HAP-1 (cell line): ENCODE results near the gene SYCE3.
A peak's percentile ranks its signal among the peaks of the same experiment; 100 is the strongest.

Experiments
- DNase-seq, 2 experiments: peaks; one replicate each; pipeline ENCODE4 v3.0.0-alpha.2; 2016 to 2020; ENCODE audit warnings: low spot score in 2 of 2
- H3K27me3 ChIP-seq: fragments of 250-450 bp; sonication (Bioruptor Pico); 2 replicates; pipeline ENCODE4 v1.5.1; 2020; ENCODE audit warnings: low read depth, mild to moderate bottlenecking, moderate library complexity
- H3K36me3 ChIP-seq: fragments of 250-450 bp; sonication (Bioruptor Pico); replicated peaks from 2 replicates; pipeline ENCODE4 v1.5.1; 2020; ENCODE audit warnings: mild to moderate bottlenecking
- H3K4me1 ChIP-seq: fragments of 250-450 bp; sonication (Bioruptor Pico); 2 replicates; pipeline ENCODE4 v1.5.1; 2020; ENCODE audit warnings: mild to moderate bottlenecking
- H3K4me3 ChIP-seq: fragments of 250-450 bp; sonication (Bioruptor Pico); 2 replicates; pipeline ENCODE4 v1.5.1; 2020; ENCODE audit warnings: mild to moderate bottlenecking, moderate library complexity
- H3K9me3 ChIP-seq: fragments of 250-450 bp; sonication (Bioruptor Pico); 2 replicates; pipeline ENCODE4 v1.5.1; 2020; ENCODE audit warnings: mild to moderate bottlenecking, moderate library complexity
- in situ Hi-C: fragments of 300-500 bp; cut with MboI; formaldehyde crosslinking; loops from 3 replicates; pipeline ENCODE4 v1.14.3; 2020; ENCODE audit warnings: low sequenced_read_pairs, inconsistent platforms, mixed read lengths

Gene SYCE3

DNA sequence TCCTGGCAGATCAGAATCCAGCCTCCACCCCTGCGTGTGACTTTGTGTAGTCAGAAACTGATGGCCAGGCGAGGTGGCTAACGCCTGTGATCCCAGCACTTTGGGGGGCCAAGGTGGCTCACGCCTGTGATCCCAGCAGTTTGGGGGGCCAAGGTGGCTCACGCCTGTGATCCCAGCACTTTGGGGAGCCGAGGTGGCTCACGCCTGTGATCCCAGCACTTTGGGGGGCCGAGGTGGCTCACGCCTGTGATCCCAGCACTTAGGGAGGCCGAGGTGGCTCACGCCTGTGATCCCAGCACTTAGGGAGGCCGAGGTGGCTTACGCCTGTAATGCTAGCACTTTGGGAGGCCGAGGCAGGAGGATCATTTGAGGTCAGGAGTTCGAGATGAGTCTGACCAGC, 49.5 kb downstream of the SYCE3 start:
- in situ Hi-C loops = loop anchor here (10.0 kb wide), 1 partner anchor 258 kb away; the partner anchor contains the start of gene HDAC10
- Histone ChIP-seq H3K9me3 (no peaks in the 10 kb centered on the region), H3K4me3 (no peak overlapping the region), H3K4me1 (peaks cover 8% of the 10 kb centered on the region), H3K27me3 (no peaks in the 10 kb centered on the region), H3K36me3 (peaks cover 36% of the 10 kb centered on the region)
- no peak for DNase-seq

GRCh38 chr22:50508897-50509296, 53.8 kb downstream of the SYCE3 start:
- Histone ChIP-seq H3K9me3 (no peaks in the 10 kb centered on the region), H3K27me3 (no peaks in the 10 kb centered on the region), H3K36me3 (peaks cover 32% of the 10 kb centered on the region), H3K4me1 (peaks cover 8% of the 10 kb centered on the region), H3K4me3 (peak overlapping the region; percentile 99)
- no peak for DNase-seq
- in situ Hi-C loops = no loop called here

DNA sequence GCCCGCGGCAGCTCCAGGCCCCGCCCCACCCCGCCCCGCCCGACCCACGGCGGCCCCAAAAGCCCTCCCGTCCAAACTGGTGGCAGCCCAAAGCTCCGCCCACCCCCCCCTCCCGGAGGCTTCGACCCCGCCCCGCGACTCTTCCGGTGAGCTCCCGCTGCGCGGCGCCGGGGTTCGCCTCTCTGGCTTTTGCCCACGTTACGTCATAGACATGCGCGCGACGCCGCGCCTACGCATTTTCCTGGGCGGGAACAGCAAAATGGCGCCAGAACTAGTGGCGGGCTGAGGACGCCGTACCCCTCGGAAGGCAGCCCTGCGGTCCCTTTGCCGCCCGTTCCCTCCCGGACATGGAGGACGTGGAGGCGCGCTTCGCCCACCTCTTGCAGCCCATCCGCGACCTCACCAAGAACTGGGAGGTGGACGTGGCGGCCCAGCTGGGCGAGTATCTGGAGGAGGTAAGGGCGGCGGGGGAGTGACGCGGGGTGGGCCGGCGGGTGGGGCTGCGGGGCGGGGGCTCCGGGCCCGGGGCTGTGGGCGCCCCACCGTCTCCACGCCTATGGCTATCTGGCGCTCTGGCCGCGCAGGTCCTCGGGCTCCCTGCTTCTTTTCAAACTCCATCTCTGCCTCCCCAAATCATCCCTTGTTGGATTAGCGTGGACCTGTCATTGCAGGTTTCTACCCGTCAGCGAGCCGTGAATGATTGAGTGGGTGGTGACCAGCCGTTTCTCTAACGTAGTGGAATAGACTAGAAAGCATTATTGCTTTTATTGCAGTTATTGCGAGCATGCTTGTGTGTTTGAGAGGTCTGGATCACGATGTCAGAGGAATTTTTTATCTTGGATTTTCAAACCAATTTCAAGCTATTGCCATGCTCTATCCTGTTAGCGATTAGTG, 54.5 kb downstream of the SYCE3 start, which contains the start of gene NCAPH2:
NCAPH2 (plus strand) TSS at position 234 of the 894 bp plus-strand sequence; CDS start at position 348, 114 bp downstream.
- H3K9me3 ChIP-seq = no peaks in the 10 kb centered on the region
- H3K27me3 ChIP-seq = no peaks in the 10 kb centered on the region
- in situ Hi-C loops = no loop called here
- peak; percentile 89 to 97 for DNase-seq
- peaks cover 37% of the 10 kb centered on the region for H3K36me3 ChIP-seq
- H3K4me1 ChIP-seq = peaks cover 8% of the 10 kb centered on the region
- H3K4me3 ChIP-seq = peak within 1 kb of the TSS; percentile 99

- DNase-seq = peak; percentile 77 to 94
- peaks cover 38% of the 10 kb centered on the region for H3K36me3 ChIP-seq
- peaks cover 8% of the 10 kb centered on the region for H3K4me1 ChIP-seq
- peak within 1 kb of the TSS; percentile 99 for H3K4me3 ChIP-seq
- H3K27me3 ChIP-seq = no peaks in the 10 kb centered on the region
- H3K9me3 ChIP-seq = no peaks in the 10 kb centered on the region
- in situ Hi-C loops = no loop called here
Measured at GRCh38 chr22:50507421-50507990, 55.2 kb downstream of the SYCE3 start, which contains the start of gene LMF2. LMF2 (minus strand) TSS chr22:50507702; CDS start chr22:50507675, 27 bp downstream.

DNA sequence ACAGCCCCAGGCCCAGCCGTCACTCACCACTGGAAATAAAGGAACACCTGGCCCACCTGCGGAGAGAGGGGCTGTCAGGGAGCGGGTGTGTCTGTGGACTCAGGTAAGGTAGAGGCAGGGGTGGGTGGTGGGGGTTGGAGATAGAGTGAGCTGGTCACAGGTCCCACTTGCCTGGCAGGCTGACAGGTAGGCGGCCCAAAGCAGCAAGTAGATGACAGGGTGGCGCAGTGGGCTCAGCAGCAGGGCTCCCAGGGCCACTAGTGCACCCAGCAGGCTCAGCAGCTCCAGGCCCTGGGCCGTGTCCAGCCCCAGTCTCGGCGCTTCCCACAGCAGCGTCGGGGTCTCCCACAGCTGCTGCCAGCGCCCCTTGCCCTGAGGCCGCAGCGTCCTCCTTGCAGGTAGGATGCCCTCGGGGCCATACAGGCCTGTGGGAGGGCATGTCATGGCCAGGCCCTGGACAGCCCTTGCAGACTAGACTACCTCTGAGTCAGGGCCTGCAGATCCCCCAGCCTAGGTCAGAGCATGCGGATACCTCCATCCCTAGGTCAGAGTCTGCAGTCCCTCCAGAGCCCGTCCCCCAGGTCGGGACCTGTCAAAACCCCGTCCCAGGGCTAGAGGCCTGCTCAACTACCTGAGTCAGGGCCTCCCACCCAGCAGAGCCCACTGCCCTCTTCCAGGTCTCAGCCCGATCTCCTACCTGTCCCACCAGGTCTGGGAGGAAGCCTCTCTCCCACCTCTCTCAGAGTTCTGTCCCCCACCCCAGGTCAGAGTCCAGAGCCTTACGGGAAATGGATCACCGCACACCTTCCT, 55.9 kb downstream of the SYCE3 start:
- H3K27me3 ChIP-seq = no peaks in the 10 kb centered on the region
- in situ Hi-C loops = no loop called here
- peaks cover 38% of the 10 kb centered on the region for H3K36me3 ChIP-seq
- no peak for DNase-seq
- H3K4me3 ChIP-seq = peak overlapping the region; percentile 99
- no peaks in the 10 kb centered on the region for H3K9me3 ChIP-seq
- peaks cover 8% of the 10 kb centered on the region for H3K4me1 ChIP-seq

- no peaks in the 10 kb centered on the region for H3K27me3 ChIP-seq
- no peaks in the 10 kb centered on the region for H3K9me3 ChIP-seq
- H3K4me3 ChIP-seq = peak overlapping the region; percentile 99
- in situ Hi-C loops = no loop called here
- peaks cover 38% of the 10 kb centered on the region for H3K36me3 ChIP-seq
- peaks cover 8% of the 10 kb centered on the region for H3K4me1 ChIP-seq
- DNase-seq = no peak
Measured at GRCh38 chr22:50505776-50506610, 56.7 kb downstream of the SYCE3 start.

DNA sequence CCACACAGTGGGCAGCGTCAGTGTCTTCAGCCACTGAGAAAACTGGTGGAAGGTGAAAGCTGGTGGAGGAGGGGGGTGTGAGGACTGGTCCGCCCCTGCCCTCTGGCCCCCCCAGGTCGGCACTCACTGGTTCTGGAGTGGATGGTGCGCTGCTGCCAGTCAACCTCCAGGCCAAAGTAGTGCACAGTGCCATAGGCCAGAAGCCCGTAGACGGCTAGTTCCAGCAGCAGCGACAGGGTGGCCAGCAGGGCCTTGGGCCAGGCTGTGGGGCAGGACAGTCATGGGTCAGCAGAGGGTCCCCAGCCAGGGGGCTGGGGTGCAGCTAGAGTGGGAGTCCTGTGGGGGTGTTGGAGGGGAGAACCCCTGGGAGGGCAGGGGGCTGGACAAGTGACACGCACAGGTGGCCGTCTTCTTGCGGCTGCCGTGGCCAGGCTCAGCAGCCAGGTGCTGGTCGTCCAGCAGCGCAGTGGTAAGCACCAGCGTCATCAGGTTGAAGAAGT, 57.4 kb downstream of the SYCE3 start:
- in situ Hi-C loops = no loop called here
- no peak overlapping the region for H3K4me3 ChIP-seq
- DNase-seq = no peak
- H3K4me1 ChIP-seq = peaks cover 8% of the 10 kb centered on the region
- no peaks in the 10 kb centered on the region for H3K27me3 ChIP-seq
- no peaks in the 10 kb centered on the region for H3K9me3 ChIP-seq
- H3K36me3 ChIP-seq = peaks cover 34% of the 10 kb centered on the region

- Histone ChIP-seq H3K36me3 (peaks cover 32% of the 10 kb centered on the region), H3K4me3 (no peak overlapping the region), H3K27me3 (no peaks in the 10 kb centered on the region), H3K4me1 (peaks cover 6% of the 10 kb centered on the region), H3K9me3 (no peaks in the 10 kb centered on the region)
- in situ Hi-C loops = no loop called here
- DNase-seq = no peak
Measured at GRCh38 chr22:50504369-50505211, 58.1 kb downstream of the SYCE3 start.

GRCh38 chr22:50503475-50504145, 59.1 kb downstream of the SYCE3 start:
- in situ Hi-C loops = no loop called here
- peaks cover 2% of the 10 kb centered on the region; the same call in 1 of the 2 replicates for H3K4me1 ChIP-seq
- no peak overlapping the region for H3K4me3 ChIP-seq
- H3K36me3 ChIP-seq = peaks cover 32% of the 10 kb centered on the region
- H3K9me3 ChIP-seq = no peaks in the 10 kb centered on the region
- no peak for DNase-seq
- no peaks in the 10 kb centered on the region for H3K27me3 ChIP-seq

- no peak for DNase-seq
- Histone ChIP-seq H3K4me3 (no peak overlapping the region), H3K4me1 (peaks cover 5% of the 10 kb centered on the region; the same call in 1 of the 2 replicates), H3K9me3 (no peaks in the 10 kb centered on the region), H3K36me3 (peaks cover 32% of the 10 kb centered on the region), H3K27me3 (no peaks in the 10 kb centered on the region)
- in situ Hi-C loops = no loop called here
Measured at GRCh38 chr22:50502628-50503474, 59.9 kb downstream of the SYCE3 start.

DNA sequence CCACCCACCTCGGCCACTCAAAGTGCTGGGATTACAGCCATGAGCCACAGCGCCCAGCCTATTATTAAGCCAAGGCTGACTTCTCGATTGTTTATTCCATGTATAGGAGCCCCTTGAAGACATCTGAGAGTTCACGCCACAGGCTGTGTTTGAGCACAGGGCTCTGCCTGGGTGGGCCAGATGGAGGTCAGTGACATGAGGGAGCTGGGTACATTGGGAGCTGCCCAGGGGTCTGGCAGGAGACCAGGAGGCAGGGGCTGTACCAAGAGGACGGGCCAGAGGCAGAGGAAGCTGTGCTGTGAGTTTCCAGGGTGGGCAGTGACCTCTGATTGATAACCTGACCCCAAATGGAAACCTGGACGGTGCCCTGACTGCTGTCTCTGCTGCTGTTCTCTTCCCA, 60.6 kb downstream of the SYCE3 start:
- Histone ChIP-seq H3K36me3 (peaks cover 29% of the 10 kb centered on the region), H3K4me3 (no peak overlapping the region), H3K27me3 (no peaks in the 10 kb centered on the region), H3K4me1 (peaks cover 5% of the 10 kb centered on the region; the same call in 1 of the 2 replicates), H3K9me3 (no peaks in the 10 kb centered on the region)
- no peak for DNase-seq
- in situ Hi-C loops = no loop called here
